ENCODE results near the gene MRFAP1. TPM values are rescaled to one million over a fixed set of nuclear protein-coding genes. Genes with fewer than 3 reads are reported as not detected.

The MRFAP1 gene
- total and polyA plus RNA-seq, 10 of the 15 experiments (the other 5 are each of a cell fraction or from before 2014, with no cell fraction given) = 18.7 to 105 (median 80.8) TPM

- H3K4me3 ChIP-seq = no peak overlapping the region
- ATAC-seq = no peak
- no peak overlapping the region for H2AFZ ChIP-seq (ENCODE audit: control insufficient read depth, low read depth, low read length)
- no peaks in the 10 kb centered on the region for H3K27me3 ChIP-seq (replicated peaks in 1 of 2; ENCODE audit: control insufficient read depth in 2 of 2, insufficient read depth in 2 of 2, low read length in 1 of 2)
- ChIA-PET POLR2A (no interaction called here), CTCF (no interaction called here), RAD21 (ENCODE audit: unreplicated experiment) (no interaction called here), SMC1A (ENCODE audit: uncharacterized antibody, unreplicated experiment) (no interaction called here)
- in situ Hi-C loops (cut with MboI) (no loop called here), intact Hi-C loops (cut with micrococcal nuclease; ENCODE audit: unreplicated experiment) (no loop called here)
- no peaks in the 10 kb centered on the region for H3K79me2 ChIP-seq (ENCODE audit: control insufficient read depth, insufficient read depth, low read length)
- H3K4me2 ChIP-seq (ENCODE audit: control insufficient read depth, insufficient read depth) = no peak overlapping the region
- no peaks in the 10 kb centered on the region for H3K4me1 ChIP-seq (ENCODE audit: control insufficient read depth, insufficient read depth, low read length)
- no peaks in the 10 kb centered on the region for H3K9me3 ChIP-seq (replicated peaks; ENCODE audit: control insufficient read depth, insufficient read depth, low read length)
- no peak overlapping the region for H3K27ac ChIP-seq (ENCODE audit: control insufficient read depth, insufficient read depth)
- H3K9ac ChIP-seq (ENCODE audit: control insufficient read depth, insufficient read depth, low read length) = no peak overlapping the region
- no peaks in the 10 kb centered on the region for H4K20me1 ChIP-seq (ENCODE audit: control insufficient read depth, insufficient read depth)
- BruUV-seq (replicated peaks) = no TSS peak
- WGBS (ENCODE audit: insufficient coverage, insufficient replicate concordance, low lambda C conversion rate, missing lambda C conversion rate) = 94% methylated on average over 23 of the region's 24 CpGs
- H3K36me3 ChIP-seq (ENCODE audit: control insufficient read depth in 2 of 2, insufficient read depth in 2 of 2, low read length in 1 of 2) = peaks cover 4 to 8% of the 10 kb centered on the region in 2 experiments; a peak in 3 of 4 replicates
- no peak for FAIRE-seq
- DNase-seq (ENCODE audit: low read depth, low spot score) = no peak
- TF ChIP-seq PKNOX1 (IDR thresholded peaks at IDR 0.05) (no peak), FOXM1 (IDR thresholded peaks at IDR 0.05; ENCODE audit: low read depth, low read length) (no peak), RB1 (IDR thresholded peaks at IDR 0.05; ENCODE audit: borderline replicate concordance) (no peak), MYC (IDR thresholded peaks at IDR 0.05; ENCODE audit: insufficient read depth, insufficient read length, insufficient replicate concordance, low read length, severe bottlenecking) (no peak), ATF7 (IDR thresholded peaks at IDR 0.05; ENCODE audit: low read depth) (no peak), ZNF384 (IDR thresholded peaks at IDR 0.05; ENCODE audit: borderline replicate concordance, low read depth, low read length) (no peak), SPI1 (IDR thresholded peaks at IDR 0.05; ENCODE audit: borderline replicate concordance, insufficient read depth, low read depth, low read length) (no peak), PRDM15 (CRISPR knock-in tag; IDR thresholded peaks at IDR 0.05) (no peak), EGR1 (IDR thresholded peaks at IDR 0.05; ENCODE audit: borderline replicate concordance in 1 of 2, low read depth in 2 of 2, low read length in 2 of 2) (no peak), DPF2 (IDR thresholded peaks at IDR 0.05) (no peak), ZBTB11 (CRISPR knock-in tag; IDR thresholded peaks at IDR 0.05) (no peak)
Measured at GRCh38 chr4:6610856-6611430, 29.5 kb upstream of the MRFAP1 start.

All from GM12878 (cell line).